ENCODE data around the gene MTHFD1. TPM values are rescaled to one million over a fixed set of nuclear protein-coding genes. Genes with fewer than 3 reads are reported as not detected.

Gene MTHFD1
- total and polyA plus RNA-seq, 9 of the 15 experiments (the other 6 are each of a cell fraction or from before 2014, with no cell fraction given): 66.7 to 158 (median 90.9) TPM

DNA sequence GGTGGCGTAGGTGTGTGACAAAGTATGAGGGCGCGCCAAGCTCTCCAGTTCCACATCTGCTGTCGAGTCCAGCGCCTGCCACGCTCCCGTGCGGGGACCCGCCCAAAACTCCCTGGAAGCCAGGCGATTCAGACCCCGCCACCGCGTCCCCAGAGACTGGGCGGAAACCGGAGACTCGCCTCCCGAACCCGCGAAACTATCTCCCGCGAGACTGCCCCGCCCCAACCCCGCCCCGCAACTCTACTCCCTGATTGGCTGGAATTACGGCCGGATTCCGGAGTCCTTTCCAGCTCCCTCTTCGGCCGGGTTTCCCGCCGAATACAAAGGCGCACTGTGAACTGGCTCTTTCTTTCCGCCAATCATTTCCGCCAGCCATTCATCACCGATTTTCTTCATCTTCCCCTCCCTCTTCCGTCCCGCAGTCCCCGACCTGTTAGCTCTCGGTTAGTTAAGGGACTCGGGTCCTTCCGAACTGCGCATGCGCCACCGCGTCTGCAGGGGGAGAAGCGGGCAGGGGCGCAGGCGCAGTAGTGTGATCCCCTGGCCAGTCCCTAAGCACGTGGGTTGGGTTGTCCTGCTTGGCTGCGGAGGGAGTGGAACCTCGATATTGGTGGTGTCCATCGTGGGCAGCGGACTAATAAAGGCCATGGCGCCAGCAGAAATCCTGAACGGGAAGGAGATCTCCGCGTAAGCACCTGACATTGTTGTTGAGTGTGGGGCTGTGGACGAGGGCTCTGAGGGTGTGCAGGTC lies at the start of gene MTHFD1 (continued):
- TF ChIP-seq, protein P1, sequence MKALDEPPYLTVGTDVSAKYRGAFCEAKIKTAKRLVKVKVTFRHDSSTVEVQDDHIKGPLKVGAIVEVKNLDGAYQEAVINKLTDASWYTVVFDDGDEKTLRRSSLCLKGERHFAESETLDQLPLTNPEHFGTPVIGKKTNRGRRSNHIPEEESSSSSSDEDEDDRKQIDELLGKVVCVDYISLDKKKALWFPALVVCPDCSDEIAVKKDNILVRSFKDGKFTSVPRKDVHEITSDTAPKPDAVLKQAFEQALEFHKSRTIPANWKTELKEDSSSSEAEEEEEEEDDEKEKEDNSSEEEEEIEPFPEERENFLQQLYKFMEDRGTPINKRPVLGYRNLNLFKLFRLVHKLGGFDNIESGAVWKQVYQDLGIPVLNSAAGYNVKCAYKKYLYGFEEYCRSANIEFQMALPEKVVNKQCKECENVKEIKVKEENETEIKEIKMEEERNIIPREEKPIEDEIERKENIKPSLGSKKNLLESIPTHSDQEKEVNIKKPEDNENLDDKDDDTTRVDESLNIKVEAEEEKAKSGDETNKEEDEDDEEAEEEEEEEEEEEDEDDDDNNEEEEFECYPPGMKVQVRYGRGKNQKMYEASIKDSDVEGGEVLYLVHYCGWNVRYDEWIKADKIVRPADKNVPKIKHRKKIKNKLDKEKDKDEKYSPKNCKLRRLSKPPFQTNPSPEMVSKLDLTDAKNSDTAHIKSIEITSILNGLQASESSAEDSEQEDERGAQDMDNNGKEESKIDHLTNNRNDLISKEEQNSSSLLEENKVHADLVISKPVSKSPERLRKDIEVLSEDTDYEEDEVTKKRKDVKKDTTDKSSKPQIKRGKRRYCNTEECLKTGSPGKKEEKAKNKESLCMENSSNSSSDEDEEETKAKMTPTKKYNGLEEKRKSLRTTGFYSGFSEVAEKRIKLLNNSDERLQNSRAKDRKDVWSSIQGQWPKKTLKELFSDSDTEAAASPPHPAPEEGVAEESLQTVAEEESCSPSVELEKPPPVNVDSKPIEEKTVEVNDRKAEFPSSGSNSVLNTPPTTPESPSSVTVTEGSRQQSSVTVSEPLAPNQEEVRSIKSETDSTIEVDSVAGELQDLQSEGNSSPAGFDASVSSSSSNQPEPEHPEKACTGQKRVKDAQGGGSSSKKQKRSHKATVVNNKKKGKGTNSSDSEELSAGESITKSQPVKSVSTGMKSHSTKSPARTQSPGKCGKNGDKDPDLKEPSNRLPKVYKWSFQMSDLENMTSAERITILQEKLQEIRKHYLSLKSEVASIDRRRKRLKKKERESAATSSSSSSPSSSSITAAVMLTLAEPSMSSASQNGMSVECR (CRISPR knock-in tag; IDR thresholded peaks at IDR 0.05): 0 out of 2 replicates have a peak, but pooled peaks have one; percentile 29
- TF ChIP-seq, protein P2, sequence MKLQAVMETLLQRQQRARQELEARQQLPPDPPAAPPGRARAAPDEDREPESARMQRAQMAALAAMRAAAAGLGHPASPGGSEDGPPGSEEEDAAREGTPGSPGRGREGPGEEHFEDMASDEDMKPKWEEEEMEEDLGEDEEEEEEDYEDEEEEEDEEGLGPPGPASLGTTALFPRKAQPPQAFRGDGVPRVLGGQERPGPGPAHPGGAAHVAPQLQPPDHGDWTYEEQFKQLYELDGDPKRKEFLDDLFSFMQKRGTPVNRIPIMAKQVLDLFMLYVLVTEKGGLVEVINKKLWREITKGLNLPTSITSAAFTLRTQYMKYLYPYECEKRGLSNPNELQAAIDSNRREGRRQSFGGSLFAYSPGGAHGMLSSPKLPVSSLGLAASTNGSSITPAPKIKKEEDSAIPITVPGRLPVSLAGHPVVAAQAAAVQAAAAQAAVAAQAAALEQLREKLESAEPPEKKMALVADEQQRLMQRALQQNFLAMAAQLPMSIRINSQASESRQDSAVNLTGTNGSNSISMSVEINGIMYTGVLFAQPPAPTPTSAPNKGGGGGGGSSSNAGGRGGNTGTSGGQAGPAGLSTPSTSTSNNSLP (IDR thresholded peaks at IDR 0.05; ENCODE audit: borderline replicate concordance, low read depth, low read length): no peak
- TF ChIP-seq CBX1 (IDR thresholded peaks at IDR 0.05; ENCODE audit: low read depth): no peak
- no peak for TF ChIP-seq SMARCE1 (IDR thresholded peaks at IDR 0.05)
- TF ChIP-seq GATA2 (CRISPR knock-in tag; IDR thresholded peaks at IDR 0.05): no peak
- TF ChIP-seq BRD9 (IDR thresholded peaks at IDR 0.05; ENCODE audit: low read depth, partially characterized antibody): no peak
- TF ChIP-seq ZNF282 (CRISPR knock-in tag; IDR thresholded peaks at IDR 0.05): no peak
- no peak for TF ChIP-seq CCAR2 (IDR thresholded peaks at IDR 0.05; ENCODE audit: low read depth, low read length)
- TF ChIP-seq, protein P3, sequence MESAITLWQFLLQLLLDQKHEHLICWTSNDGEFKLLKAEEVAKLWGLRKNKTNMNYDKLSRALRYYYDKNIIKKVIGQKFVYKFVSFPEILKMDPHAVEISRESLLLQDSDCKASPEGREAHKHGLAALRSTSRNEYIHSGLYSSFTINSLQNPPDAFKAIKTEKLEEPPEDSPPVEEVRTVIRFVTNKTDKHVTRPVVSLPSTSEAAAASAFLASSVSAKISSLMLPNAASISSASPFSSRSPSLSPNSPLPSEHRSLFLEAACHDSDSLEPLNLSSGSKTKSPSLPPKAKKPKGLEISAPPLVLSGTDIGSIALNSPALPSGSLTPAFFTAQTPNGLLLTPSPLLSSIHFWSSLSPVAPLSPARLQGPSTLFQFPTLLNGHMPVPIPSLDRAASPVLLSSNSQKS (CRISPR knock-in tag; IDR thresholded peaks at IDR 0.05): no peak
- no peak for TF ChIP-seq PML (IDR thresholded peaks at IDR 0.05; ENCODE audit: low read length)
- no peak for TF ChIP-seq CHCHD3 (CRISPR knock-in tag; IDR thresholded peaks at IDR 0.05)
- TF ChIP-seq RUNX1 (IDR thresholded peaks at IDR 0.05; ENCODE audit: low read depth): no peak
- TF ChIP-seq NEUROD1 (IDR thresholded peaks at IDR 0.05; ENCODE audit: borderline replicate concordance, low read depth, low read length, partially characterized antibody): no peak
- no peak for TF ChIP-seq MCM3 (IDR thresholded peaks at IDR 0.05)
- no peak for TF ChIP-seq ZNF224 (CRISPR knock-in tag; IDR thresholded peaks at IDR 0.05)
- no peak for TF ChIP-seq SPI1 (IDR thresholded peaks at IDR 0.05; ENCODE audit: borderline replicate concordance, low read depth, low read length)
- peak; percentile 61 for TF ChIP-seq ASH1L (IDR thresholded peaks at IDR 0.05; ENCODE audit: borderline replicate concordance, low read depth, partially characterized antibody)
- TF ChIP-seq TAF9B (IDR thresholded peaks at IDR 0.05; ENCODE audit: partially characterized antibody): peak; percentile 9
- no peak for TF ChIP-seq ZNF121 (CRISPR knock-in tag; conservative IDR thresholded peaks at IDR 0.05)
- peak; percentile 82; the same call in 1 of the 2 replicates for TF ChIP-seq ZZZ3 (IDR thresholded peaks at IDR 0.05)
- no peak for TF ChIP-seq PHTF2 (CRISPR knock-in tag; IDR thresholded peaks at IDR 0.05)
- TF ChIP-seq TAF15 (IDR thresholded peaks at IDR 0.05; ENCODE audit: low read depth, low read length): no peak
- no peak for TF ChIP-seq SIX5 (IDR thresholded peaks at IDR 0.05; ENCODE audit: borderline replicate concordance in 1 of 2, insufficient read depth in 1 of 2, low read depth in 1 of 2, low read length in 2 of 2)
